UCSD-AML1 (cell line): ENCODE measurements around the gene MTCH1.
A peak's percentile ranks its signal among the peaks of the same experiment; 100 is the strongest.
"Not testable (repeated sequence)": the region's sequence is repeated elsewhere in the genome, so short reads cannot be mapped to it uniquely, and the experiment has no call there.

Experiments used
- DNase-seq: peaks from one replicate; lab custom pipeline; 2025; ENCODE audit not compliant: unreplicated experiment; lab: John Stamatoyannopoulos, UW

Gene MTCH1

GRCh38 chr6:36954262-36954931 lies 31.6 kb downstream of the MTCH1 start, which contains the start of gene PI16:
Gene PI16, plus strand, starts transcription at chr6:36954738. Its CDS starts 23 bp downstream, at chr6:36954761.
- peak; percentile 56 for DNase-seq

GRCh38 chr6:36953931-36954261 lies 32.1 kb downstream of the MTCH1 start:
- no peak for DNase-seq

GRCh38 chr6:36949636-36950035 lies 36.4 kb downstream of the MTCH1 start:
- DNase-seq = no peak

- DNase-seq = not testable (repeated sequence)
Measured at GRCh38 chr6:36949076-36949475, 36.9 kb downstream of the MTCH1 start.

GRCh38 chr6:36947570-36948351 lies 38.2 kb downstream of the MTCH1 start:
- no peak for DNase-seq

GRCh38 chr6:36946526-36946925 lies 39.5 kb downstream of the MTCH1 start:
- DNase-seq = no peak

- no peak for DNase-seq
Measured at GRCh38 chr6:36945301-36945700, 40.7 kb downstream of the MTCH1 start.

GRCh38 chr6:36944650-36945049 lies 41.3 kb downstream of the MTCH1 start:
- DNase-seq = no peak

GRCh38 chr6:36942329-36942728 lies 43.7 kb downstream of the MTCH1 start:
- DNase-seq = not testable (repeated sequence)

- not testable (repeated sequence) for DNase-seq
Measured at GRCh38 chr6:36941561-36941960, 44.4 kb downstream of the MTCH1 start.

GRCh38 chr6:36940027-36940426 lies 46.0 kb downstream of the MTCH1 start:
- DNase-seq = no peak

- DNase-seq = not testable (repeated sequence)
Measured at GRCh38 chr6:36939005-36939404, 47.0 kb downstream of the MTCH1 start.

GRCh38 chr6:36938536-36938935 lies 47.5 kb downstream of the MTCH1 start:
- no peak for DNase-seq

- no peak for DNase-seq
Measured at GRCh38 chr6:36937896-36938295, 48.1 kb downstream of the MTCH1 start.

GRCh38 chr6:36936824-36937223 lies 49.2 kb downstream of the MTCH1 start:
- DNase-seq = no peak

- no peak for DNase-seq
Measured at GRCh38 chr6:36934901-36935300, 51.1 kb downstream of the MTCH1 start.

- DNase-seq = no peak
Measured at GRCh38 chr6:36933519-36933918, 52.5 kb downstream of the MTCH1 start.

- DNase-seq = no peak
Measured at GRCh38 chr6:36933102-36933501, 52.9 kb downstream of the MTCH1 start.

GRCh38 chr6:36930483-36930882 lies 55.5 kb downstream of the MTCH1 start:
- DNase-seq = no peak

GRCh38 chr6:36929607-36930006 lies 56.4 kb downstream of the MTCH1 start:
- DNase-seq = no peak

GRCh38 chr6:36929152-36929551 lies 56.8 kb downstream of the MTCH1 start:
- no peak for DNase-seq

- DNase-seq = no peak
Measured at GRCh38 chr6:36928547-36928918, 57.5 kb downstream of the MTCH1 start.
